NCI-H128 (cell line): ENCODE data around the gene PDE12.
"Not testable (repeated sequence)": the region's sequence is repeated elsewhere in the genome, so short reads cannot be mapped to it uniquely, and the experiment has no call there.

Experiments
- DNase-seq: peaks from one replicate; lab custom pipeline; 2025; ENCODE audit not compliant: unreplicated experiment; lab: John Stamatoyannopoulos, UW

PDE12 gene

GRCh38 chr3:57582474-57583168 is 26.5 kb downstream of the PDE12 start:
- no peak for DNase-seq

- no peak for DNase-seq
Measured at GRCh38 chr3:57583544-57583943, 27.5 kb downstream of the PDE12 start.

GRCh38 chr3:57586778-57587177 is 30.7 kb downstream of the PDE12 start:
- no peak for DNase-seq

GRCh38 chr3:57587905-57588304 is 31.8 kb downstream of the PDE12 start:
- DNase-seq, result no peak

GRCh38 chr3:57592306-57592705 is 36.2 kb downstream of the PDE12 start:
- no peak for DNase-seq

GRCh38 chr3:57594144-57594543 is 38.1 kb downstream of the PDE12 start:
- no peak for DNase-seq

- no peak for DNase-seq
Measured at GRCh38 chr3:57594576-57594975, 38.5 kb downstream of the PDE12 start.

GRCh38 chr3:57596495-57597126 is 40.5 kb downstream of the PDE12 start:
- no peak for DNase-seq

- DNase-seq, result peak; percentile 96
Measured at GRCh38 chr3:57597127-57597923, 41.3 kb downstream of the PDE12 start, which contains the start of gene ARF4. Gene ARF4, minus strand, starts transcription at chr3:57597344. Its CDS starts 204 bp downstream, at chr3:57597140.

- DNase-seq, result no peak
Measured at GRCh38 chr3:57598765-57599360, 42.8 kb downstream of the PDE12 start.

- DNase-seq, result no peak
Measured at GRCh38 chr3:57600195-57600594, 44.1 kb downstream of the PDE12 start.

- no peak for DNase-seq
Measured at GRCh38 chr3:57604971-57605370, 48.9 kb downstream of the PDE12 start.

GRCh38 chr3:57605683-57606082 is 49.6 kb downstream of the PDE12 start:
- DNase-seq, result no peak

- not testable (repeated sequence) for DNase-seq
Measured at GRCh38 chr3:57611870-57612269, 55.8 kb downstream of the PDE12 start.

GRCh38 chr3:57616233-57616632 is 60.2 kb downstream of the PDE12 start:
- DNase-seq, result no peak
